CD4-positive, alpha-beta T cell treated with Interleukin-17A for 1 hour (primary cell): ENCODE data around the gene GBP3.
A peak's percentile ranks its signal among the peaks of the same experiment; 100 is the strongest.
"Not testable (repeated sequence)": the region's sequence is repeated elsewhere in the genome, so short reads cannot be mapped to it uniquely, and the experiment has no call there.

Source experiments
- DNase-seq: peaks from one replicate; pipeline ENCODE4 v3.0.0-alpha.2; 2020

The GBP3 gene

GRCh38 chr1:89040315-89040626 lies 17.6 kb upstream of the GBP3 start:
- DNase-seq: no peak

DNA sequence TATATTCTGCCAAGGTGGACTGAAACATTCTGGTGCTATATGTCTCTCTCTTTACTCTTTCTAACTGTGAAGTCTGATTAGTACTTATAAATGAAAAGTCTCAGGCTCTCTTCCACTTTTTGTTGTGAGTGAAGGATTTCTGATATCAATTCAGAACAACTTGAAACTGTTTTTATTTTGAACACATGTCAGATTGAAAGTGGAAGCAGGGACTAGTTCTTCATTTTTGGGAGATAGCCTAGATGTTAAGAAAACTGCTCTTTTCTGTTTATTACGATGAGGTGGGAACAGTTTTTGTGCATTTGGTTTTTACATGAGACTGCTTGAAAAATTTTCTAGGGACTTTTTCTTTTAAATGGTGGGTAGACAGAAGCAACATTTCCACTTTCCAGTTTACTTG lies 14.5 kb upstream of the GBP3 start:
- DNase-seq: no peak

GRCh38 chr1:89035080-89035479 lies 12.4 kb upstream of the GBP3 start:
- no peak for DNase-seq

DNA sequence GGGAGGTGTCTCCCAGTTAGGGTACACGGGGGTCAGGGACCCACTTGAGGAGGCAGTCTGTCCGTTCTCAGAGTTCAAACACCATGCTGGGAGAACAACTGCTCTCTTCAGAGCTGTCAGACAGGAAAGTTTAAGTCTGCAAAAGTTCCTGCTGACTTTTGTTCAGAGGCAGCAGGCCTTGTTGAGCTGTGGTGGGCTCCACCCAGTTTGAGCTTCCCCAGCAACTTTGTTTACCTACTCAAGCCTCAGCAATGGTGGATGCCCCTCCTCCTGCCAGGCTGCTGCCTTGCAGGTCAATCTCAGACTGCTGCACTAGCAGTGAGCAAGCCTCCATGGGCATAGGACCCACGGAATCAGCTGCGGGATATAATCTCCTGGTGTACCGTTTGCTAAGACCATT lies 11.3 kb upstream of the GBP3 start:
- DNase-seq: peak; percentile 33

DNA sequence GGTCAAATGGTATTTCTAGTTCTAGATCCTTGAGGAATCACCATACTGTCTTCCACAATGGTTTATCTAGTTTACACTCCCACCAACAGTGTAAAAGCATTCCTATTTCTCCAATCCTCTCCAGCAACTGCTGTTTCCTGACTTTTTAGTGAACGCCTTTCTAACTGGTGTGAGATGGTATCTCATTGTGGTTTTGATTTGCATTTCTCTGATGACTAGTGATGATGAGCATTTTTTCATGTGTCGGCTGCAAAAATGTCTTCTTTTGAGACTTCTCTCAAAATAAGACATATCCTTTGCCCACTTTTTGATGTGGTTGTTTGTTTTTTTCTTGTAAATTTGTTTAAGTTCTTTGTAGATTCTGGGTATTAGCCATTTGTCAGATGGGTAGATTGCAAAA lies 6.4 kb upstream of the GBP3 start:
- DNase-seq: peak; percentile 58

GRCh38 chr1:89025928-89026327 lies 3.3 kb upstream of the GBP3 start:
- no peak for DNase-seq

DNA sequence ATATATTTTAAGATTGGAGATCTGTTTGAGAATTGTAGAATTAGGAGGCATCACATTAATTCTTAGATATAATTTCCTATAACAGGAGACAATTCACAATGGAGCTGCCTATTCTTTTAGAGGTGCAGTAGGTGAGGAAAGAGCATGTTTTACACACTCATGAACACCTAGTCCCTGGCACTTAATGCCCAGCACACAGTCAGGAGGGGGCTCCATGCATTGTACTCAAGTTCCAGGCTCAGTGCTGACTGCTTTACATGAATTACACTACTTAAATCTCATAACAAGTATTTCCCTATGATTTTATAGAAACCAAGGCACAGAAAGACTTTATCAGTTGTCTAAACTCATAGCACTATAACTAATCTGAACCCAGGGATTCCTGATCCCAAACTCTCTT lies 360 bp upstream of the GBP3 start:
- DNase-seq: no peak

GRCh38 chr1:89018318-89018717 lies 4.3 kb downstream of the GBP3 start:
- not testable (repeated sequence) for DNase-seq

GRCh38 chr1:89008511-89008910 lies 14.2 kb downstream of the GBP3 start:
- DNase-seq: no peak

- no peak for DNase-seq
These were observed 17.1 kb downstream of the GBP3 start for GRCh38 chr1:89005286-89006151.

DNA sequence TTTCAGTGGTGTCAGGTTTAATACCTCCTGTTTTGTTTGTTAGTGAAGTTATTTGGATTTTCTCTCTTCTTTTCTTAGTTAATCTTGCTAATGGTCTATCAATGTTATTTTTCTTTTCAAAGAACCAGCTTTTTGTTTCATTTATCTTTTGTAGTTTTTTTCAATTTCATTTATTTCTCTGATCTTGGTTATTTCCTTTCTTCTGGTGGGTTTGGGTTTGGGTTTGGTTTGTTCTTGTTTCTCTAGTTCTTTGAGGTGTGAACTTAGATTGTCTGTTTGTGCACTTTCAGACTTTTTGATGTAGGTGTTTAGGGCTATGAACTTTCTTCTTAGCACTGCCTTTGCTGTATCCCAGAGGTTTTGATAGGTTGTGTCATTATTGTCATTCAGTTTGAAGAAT lies 20.5 kb downstream of the GBP3 start:
- DNase-seq: peak; percentile 39

- DNase-seq: no peak
These were observed 21.2 kb downstream of the GBP3 start for GRCh38 chr1:89001510-89001909.

DNA sequence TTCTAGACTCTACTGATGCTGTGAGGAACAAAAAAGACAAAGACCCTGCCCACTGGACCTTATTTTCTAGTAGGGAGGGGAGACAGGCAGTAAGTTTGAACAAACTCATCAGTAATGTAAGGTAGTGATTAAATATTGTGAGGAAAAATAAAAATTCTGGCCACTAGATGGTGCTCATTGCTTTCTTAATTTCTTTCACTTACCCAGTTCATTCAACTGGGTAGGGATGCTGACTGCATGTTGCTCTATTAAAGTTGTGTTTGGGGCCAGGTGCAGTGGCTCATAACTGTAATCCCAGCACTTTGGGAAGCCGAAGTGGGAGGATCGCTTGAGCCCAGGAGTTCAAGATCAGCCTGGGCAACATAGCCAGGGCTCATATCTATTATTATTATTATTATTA lies 23.9 kb downstream of the GBP3 start:
- peak; percentile 87 for DNase-seq

- no peak for DNase-seq
These were observed 32.2 kb downstream of the GBP3 start for GRCh38 chr1:88990426-88990825.

GRCh38 chr1:88985692-88986091 lies 37.0 kb downstream of the GBP3 start:
- DNase-seq: no peak

- DNase-seq: no peak
These were observed 37.6 kb downstream of the GBP3 start for GRCh38 chr1:88985032-88985431.

DNA sequence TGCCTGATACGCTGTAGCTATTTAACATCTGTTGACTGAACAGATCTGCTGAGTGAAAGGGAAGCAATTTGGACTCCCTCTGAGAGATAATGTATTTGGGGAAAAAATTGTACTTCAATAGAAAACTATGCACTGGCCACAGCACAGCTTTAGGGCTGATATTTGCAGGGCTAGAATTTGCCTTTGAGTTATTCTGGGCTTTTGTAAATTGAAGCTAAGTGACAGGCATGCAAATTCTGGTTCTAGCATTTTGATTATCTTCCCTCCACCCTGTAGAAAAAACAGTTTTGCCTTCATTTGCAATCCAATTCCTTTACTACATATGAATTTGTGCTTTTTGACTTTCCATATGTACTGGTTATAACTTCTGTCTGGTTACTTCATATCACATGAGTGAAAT lies 38.1 kb downstream of the GBP3 start:
- DNase-seq: no peak

DNA sequence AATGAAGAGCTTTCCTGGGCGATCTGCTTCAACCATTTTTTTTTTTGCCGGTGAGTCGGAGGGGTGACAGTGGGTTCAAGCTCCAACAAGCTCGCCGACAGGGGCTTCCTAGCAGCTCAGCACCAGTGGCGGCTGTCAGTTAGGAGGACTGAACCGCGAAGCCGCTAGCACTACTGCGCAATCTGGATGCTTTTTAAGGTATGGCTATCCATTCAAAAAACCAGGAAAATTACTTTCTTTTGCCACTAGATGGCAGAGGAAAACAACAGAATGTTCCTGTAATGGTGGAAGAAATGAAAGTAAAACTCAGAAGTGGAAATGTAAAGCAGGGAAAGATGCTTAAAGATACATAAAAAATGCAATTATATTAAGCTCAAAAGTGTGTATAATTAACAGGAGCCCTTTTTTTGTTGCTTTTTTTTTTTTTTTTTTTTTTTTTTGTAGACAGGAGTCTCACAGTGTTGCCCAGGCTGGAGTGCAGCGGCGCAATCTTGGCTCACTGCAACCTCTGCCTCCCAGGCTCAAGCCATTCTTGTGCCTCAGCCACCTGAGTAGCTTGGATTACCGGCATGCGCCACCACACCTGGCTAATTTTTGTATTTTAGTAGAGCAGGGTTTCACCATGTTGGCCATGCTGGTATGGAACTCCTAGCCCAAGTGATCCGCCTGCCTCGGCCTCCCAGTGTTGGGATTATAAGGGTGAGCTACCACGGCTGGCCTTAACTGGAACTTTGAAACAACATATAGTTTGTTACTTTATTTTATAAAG lies 38.7 kb downstream of the GBP3 start:
- DNase-seq: peak; percentile 81

DNA sequence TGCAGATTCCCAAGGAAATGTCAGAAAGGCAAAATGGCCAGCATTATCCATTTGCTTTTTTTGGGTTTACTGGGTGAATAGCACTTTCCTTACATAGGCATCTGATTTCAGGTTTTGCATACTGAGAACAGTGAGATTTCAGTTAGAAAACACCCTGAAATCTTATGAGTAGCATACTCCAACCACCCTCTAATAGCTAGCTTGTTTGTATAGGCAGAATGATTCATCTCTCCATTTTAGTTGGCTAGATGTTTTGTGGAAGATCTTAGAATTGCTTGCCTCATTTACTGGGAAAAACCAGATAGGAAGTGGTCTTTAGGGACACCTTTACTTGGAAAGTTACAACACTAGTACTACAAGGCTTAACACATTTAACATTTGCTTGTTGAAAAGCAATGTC lies 40.6 kb downstream of the GBP3 start:
- no peak for DNase-seq

- DNase-seq: not testable (repeated sequence)
These were observed 41.2 kb downstream of the GBP3 start for GRCh38 chr1:88981506-88981905.

- DNase-seq: no peak
These were observed 41.8 kb downstream of the GBP3 start for GRCh38 chr1:88980870-88981269.

- no peak for DNase-seq
These were observed 42.9 kb downstream of the GBP3 start for GRCh38 chr1:88979749-88980116.

DNA sequence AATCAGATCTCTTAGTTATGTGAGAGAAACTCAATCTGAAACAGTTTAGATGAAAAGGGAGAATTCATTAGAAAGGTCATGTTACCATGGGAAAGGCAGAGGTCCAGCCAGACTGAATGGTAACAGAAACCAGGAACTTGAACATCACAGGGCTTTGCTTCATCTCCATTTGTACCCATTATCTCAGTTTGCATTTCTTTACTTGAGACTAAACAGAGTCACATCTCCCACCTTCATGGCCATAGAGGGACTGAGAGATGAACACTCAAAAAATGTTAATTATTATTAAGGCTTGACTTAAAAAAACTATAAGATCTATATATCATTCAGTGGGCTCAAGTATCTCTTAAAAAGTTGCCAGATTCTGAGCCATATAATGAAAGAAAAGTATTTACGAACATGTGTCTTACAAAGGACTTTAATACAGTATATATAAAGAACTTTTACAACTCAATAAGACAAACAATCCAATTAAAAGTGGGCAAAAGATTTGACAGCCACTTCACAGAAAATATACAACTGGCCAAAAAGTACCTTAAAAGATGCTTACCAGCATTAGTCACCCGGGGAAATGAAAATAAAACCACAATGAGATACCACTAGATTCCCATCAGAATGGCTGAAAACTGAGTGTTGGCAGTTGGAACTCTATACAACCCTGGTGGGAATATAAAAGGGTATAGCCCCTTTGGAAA lies 43.5 kb downstream of the GBP3 start:
- DNase-seq: no peak

DNA sequence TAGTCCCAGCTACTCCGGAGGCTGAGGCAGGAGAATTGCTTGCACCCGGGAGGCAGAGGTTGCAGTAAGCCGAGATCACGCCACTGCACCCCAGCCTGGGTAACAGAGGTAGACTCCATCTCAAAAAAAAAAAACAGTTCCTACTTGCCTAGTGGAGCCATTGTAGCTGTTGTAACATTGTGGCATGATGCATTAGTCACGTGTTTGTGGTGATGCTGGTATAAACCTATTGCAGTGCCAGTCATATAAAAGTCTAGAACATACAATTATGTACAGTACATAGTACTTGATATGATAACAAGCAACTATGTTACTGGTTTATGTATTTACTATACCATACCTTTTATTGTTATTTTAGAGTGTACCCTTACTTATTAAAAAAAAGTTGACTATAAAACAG lies 46.4 kb downstream of the GBP3 start:
- DNase-seq: no peak
